22Rv1 (cell line): ENCODE data around the gene GGA1.
A peak's percentile ranks its signal among the peaks of the same experiment; 100 is the strongest.

ENCODE experiments used
- H3K27ac ChIP-seq: fragments of 450-650 bp; 2 replicates; pipeline ENCODE4 v1.5.1; 2017
- ZFX ChIP-seq: fragments of 450-650 bp; IDR thresholded peaks from 2 replicates; pipeline ENCODE4 v1.6.1; 2017; ENCODE audit warnings: antibody characterized with exemption, borderline replicate concordance
- TF ChIP-seq, protein P1 (sequence below): fragments of 450-650 bp; IDR thresholded peaks from 2 replicates; pipeline ENCODE4 v1.5.1; 2017; ENCODE audit warnings: mild to moderate bottlenecking

The GGA1 gene

DNA sequence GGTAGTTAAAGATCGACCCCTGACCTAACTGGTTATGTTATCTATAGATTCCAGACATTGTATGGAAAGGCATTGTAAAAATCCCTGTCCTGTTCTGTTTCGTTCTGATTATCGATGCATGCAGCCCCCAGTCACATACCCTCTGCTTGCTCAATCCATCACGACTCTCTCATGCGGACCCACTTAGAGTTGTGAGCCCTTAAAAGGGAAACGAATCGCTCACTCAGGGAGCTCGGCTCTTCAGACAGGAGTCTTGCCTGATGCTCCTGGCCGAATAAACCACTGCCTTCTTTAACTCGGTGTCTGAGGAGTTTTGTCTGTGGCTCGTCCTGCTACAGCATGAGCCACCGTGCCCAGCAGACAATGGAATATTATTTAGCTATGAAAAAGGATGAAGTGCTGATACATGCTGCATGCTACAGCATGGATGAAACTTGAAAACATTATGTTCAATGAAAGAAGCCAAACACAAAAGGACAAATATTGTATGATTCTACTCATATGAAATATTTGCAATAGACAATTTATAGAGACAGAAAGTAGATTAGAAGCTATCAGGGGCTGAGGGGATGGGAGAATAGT lies 16.7 kb upstream of the GGA1 start:
- TF ChIP-seq ZFX, result no peak
- TF ChIP-seq, protein P1, sequence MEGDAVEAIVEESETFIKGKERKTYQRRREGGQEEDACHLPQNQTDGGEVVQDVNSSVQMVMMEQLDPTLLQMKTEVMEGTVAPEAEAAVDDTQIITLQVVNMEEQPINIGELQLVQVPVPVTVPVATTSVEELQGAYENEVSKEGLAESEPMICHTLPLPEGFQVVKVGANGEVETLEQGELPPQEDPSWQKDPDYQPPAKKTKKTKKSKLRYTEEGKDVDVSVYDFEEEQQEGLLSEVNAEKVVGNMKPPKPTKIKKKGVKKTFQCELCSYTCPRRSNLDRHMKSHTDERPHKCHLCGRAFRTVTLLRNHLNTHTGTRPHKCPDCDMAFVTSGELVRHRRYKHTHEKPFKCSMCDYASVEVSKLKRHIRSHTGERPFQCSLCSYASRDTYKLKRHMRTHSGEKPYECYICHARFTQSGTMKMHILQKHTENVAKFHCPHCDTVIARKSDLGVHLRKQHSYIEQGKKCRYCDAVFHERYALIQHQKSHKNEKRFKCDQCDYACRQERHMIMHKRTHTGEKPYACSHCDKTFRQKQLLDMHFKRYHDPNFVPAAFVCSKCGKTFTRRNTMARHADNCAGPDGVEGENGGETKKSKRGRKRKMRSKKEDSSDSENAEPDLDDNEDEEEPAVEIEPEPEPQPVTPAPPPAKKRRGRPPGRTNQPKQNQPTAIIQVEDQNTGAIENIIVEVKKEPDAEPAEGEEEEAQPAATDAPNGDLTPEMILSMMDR, result no peak
- H3K27ac ChIP-seq, result peak overlapping the region; percentile 33; the same call in 1 of the 2 replicates

DNA sequence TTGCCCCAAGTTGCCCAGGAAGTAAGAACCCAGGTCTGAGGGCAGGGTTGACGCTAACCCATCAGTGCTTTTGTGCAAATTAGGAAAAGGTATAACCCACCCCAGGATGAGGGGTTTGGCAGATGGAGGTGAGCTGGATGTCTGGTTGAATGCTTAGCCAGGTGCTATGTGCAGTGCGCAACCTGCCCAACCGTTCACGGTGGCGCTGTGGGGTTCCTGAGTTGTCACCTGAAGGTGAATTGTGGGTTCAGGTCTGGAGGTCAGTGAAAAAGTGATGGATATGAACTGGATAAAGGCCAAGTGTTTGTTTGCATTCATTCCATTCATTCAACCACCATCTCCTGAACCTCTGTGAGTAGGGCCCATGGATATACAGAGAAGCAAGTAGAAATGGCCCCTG lies 14.4 kb upstream of the GGA1 start:
- no peak overlapping the region for H3K27ac ChIP-seq
- TF ChIP-seq, protein P1, result no peak
- TF ChIP-seq ZFX, result no peak

DNA sequence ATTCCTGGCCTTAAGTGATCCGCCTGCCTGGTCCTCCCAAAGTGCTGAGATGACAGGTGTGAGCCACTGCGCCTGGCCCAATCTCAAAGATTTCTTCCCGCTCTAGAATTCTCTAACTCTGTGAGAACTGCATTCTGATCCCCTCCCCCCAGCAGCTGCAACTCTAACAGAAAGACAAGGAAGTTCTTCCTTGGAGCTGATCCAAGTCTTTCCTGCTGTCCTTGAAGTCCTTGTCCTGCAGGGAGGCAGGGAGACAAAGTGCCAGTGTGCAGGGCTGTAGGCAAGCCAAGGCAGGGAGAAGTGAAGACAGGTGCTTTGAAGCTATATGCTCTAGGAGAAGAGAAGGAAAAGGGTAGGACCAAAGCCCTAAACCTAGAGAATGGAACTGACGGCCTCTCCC lies 9.5 kb upstream of the GGA1 start:
- TF ChIP-seq, protein P1, result no peak
- TF ChIP-seq ZFX, result no peak
- H3K27ac ChIP-seq, result peak overlapping the region; percentile 96

DNA sequence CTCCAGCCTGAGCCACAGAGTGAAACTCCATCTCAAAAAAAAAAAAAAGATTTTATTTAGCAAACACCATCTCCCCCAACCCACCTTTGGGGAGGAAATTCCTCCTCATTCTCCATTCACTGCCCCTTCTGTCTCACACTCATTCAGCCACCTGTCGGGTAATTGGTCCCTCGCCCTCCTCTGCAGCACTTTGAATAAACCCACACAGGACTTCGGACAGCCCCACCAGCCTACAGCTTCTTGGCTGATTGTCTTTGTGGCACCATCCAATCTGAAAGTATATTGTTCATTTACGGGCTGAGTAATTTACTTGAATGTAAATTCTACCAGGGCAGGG lies 7.5 kb upstream of the GGA1 start:
- peak overlapping the region; percentile 96 for H3K27ac ChIP-seq
- TF ChIP-seq ZFX, result no peak
- TF ChIP-seq, protein P1, result no peak

DNA sequence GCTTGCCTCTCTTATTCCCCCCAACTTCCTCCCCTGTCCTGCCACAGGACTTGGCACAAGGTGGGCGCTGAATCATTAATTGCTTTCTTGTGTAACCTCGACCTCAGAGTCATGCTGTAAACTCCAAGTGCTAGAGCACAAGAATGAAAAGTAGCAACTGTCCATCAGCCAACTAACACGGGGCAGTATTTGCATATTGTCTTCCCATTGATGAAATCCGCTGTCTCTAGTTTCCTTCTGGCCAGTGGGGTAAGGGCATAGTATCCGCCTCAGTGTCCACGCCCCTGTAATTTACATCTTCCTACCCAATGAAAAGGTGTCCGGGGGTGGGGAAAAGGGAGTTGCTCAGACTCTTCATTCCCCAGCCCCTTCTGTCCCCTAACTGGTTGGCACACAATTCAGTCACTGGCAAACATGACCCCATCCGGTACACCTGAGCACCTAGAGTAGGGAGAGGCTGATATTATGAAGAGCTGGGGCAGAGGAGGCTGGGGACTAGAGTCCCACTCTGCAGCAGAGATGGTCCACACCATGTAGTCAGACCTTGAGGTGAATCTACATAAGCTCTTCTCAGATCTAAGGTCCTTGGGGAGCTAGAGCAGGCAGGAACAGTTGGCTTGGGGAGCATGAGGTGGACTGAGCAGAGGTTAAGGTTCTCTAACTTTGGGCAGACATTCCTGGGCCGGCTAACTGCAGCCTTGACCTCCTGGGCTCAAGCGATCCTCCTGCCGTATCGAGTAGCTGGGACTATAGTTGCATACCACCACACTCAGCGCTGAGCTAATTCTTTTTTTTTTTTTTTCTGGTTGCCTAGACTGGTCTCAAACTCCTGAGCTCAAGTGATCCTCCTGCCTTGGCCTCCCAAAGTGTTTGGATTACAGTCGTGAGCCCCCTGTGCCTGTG lies 6.8 kb upstream of the GGA1 start:
- no peak for TF ChIP-seq ZFX
- TF ChIP-seq, protein P1, result no peak
- H3K27ac ChIP-seq, result peak overlapping the region; percentile 96

DNA sequence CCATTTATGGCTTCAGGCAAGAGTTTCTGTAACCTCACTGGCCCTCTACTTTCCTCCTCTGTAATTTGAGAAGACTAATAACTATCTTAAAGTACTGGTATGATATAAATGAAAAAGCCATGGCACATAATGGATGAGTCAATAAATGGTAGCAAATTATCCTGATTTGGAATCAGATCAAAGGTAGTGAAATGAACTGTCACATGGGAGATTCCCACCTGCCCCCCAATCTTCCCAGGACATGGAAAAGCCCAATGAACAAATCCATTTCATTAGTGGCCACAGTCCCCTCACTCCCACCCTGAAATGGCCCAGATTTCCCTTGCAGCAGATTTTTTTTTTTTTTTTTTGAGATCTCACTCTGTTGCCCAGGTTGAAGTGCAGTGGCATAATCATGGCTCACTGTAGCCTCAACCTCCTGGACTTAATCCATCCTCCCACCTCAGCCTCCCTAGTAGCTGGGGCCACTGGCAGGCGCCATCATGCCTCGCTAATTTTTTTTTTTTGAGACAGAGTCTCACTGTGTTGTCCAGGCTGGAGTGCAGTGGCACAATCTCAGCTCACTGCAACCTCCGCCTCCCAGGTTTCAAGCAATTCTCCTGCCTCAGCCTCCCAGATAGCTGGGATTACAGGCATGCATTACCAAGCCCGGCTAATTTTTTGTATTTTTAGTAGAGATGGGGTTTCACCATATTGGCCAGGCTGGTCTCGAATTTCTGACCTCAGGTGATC lies 5.9 kb upstream of the GGA1 start:
- H3K27ac ChIP-seq, result peak overlapping the region; percentile 96

DNA sequence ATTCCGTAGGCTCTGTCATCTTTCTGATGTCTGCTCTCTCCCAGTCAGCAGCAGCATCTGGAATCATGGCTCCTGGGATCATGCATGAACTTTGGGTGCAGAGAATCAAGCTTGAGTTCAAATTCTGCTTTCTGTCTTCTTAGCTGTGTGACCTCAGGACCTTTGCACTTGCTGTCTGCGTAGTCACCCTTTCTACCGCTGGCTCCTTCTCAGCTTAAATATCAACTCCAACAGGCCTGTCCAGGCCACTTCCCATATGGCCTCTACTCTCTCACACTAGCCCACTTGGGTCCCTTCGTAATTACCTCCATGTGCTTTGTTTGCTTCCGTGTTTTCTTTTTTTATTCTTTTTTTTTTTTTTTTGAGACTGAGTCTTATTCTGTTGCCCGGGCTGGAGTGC lies 4.6 kb upstream of the GGA1 start:
- no peak overlapping the region for H3K27ac ChIP-seq
- no peak for TF ChIP-seq ZFX
- TF ChIP-seq, protein P1, result no peak
